Activated naive CD4-positive, alpha-beta T cell treated with anti-CD3 and anti-CD28 coated beads, Interleukin-2, amount 50 U/mL, for 72 hours (primary cell): ENCODE measurements around the gene POLR2F. TPM values are rescaled to one million over a fixed set of nuclear protein-coding genes. Genes with fewer than 3 reads are reported as not detected.

Experiments
- ATAC-seq, 2 donors: fragments of 150-1000 bp; cut with Tn5 transposase; 2 replicates each; pipeline ENCODE4 v1.10.0; 2021; ENCODE audit warnings: mild to moderate bottlenecking in 2 of 2, moderate library complexity in 2 of 2
- DNase-seq, 2 donors: peaks; one replicate each; pipeline ENCODE4 v3.0.0; 2021 to 2022; ENCODE audit warnings: low spot score in 2 of 2
- H3K27ac Mint-ChIP-seq, 2 donors: one replicate each; pipeline ENCODE4 v1.8.0; 2022; ENCODE audit warnings: mild to moderate bottlenecking in 2 of 2, mixed read lengths in 2 of 2
- H3K36me3 Mint-ChIP-seq, 2 donors: one replicate each; pipeline ENCODE4 v1.8.0; 2022; ENCODE audit warnings: mixed read lengths in 2 of 2
- H3K9me3 Mint-ChIP-seq, 2 donors: one replicate each; pipeline ENCODE4 v1.8.0; 2022; ENCODE audit warnings: mixed read lengths in 2 of 2
- total RNA-seq, 2 donors: library from RNA; stranded (reverse); gene quantifications; one replicate each; pipeline ENCODE4 v1.2.3, GENCODE V29; 2022

POLR2F gene
- total RNA-seq, 2 donors from 2014 or later: 55.3 to 70.3 TPM

DNA sequence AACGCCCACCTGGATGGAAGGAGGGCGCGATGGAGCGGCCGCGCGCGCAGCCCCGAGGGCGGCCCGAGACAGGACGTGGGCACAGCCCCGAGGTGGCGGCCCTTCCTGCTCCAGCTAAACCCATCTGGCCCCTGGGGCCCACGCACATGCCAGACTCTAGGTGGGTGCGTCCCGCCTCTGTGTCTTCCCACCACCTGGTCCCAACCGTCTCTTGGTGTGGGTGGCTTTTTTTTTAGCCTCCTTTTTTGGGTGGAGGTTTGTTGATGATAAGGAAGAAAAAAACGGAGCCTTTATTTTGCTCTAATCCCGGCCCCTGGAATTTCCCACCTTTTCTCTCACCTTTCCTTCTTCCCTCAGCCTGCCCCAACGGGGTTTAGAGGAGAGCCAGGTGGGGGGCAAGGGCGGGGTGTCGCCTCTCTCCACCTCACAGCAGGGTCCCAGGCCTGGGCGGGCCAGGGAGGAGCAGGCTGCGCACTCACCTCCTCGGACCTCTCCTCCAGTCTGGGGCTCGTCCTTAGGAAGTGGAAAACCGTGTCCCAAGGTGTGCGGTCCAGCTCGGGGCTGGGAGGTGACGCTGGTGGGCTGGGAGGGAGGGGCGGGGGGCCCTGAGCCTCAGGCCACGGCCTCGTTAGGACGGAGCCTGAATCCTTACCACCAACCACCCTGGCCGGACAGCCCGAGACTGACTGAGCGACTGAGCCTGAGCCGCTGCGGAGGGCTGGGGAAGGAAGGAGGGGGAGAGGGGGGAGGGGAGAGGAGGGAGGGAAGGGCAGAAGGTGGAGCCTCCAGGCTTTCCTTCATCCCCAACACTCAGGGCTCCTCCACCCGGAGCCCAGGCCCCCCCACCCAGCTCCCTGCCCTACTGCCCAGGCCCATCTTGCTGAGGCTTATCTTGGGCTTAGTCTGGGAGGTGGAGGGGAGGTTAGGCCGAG is 30.6 kb downstream of the POLR2F start, which contains the start of gene SOX10:
TSS of gene SOX10 (minus strand) at position 696 of the 932 bp plus-strand sequence. CDS start 771 bp downstream, outside the sequence.
- ATAC-seq (no peak), DNase-seq (no peak)
- H3K9me3 Mint-ChIP-seq: no peaks in the 10 kb centered on the region
- H3K36me3 Mint-ChIP-seq: no peaks in the 10 kb centered on the region
- no peak within 1 kb of the TSS for H3K27ac Mint-ChIP-seq

DNA sequence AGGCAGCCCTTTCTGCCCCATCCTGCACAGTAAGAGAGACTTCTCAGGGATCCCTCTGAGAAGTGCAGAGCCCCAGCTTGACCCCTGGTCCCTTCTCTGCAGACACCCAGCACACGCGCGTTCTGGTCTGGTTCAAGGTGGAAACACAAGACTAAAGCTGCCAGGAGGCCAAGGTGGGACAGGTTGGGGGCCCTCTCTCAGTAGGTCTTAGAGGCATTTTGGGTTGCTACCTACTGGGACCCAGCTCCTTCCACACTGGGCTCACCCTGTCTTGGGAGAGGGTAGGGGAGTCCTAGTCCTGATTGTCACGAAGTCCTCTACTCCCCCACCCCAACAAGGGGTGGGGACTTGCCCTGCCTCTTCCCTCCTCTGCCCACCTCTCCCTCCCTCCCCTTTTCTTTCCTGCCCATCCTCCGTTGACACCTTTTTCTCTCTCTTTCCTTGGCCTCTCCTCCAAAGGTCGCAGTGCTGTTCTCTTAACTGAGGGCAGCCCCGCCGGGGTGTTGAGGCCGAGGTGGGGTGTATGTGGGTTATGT is 31.6 kb downstream of the POLR2F start:
- Mint-ChIP-seq H3K27ac (no peak overlapping the region), H3K9me3 (no peaks in the 10 kb centered on the region), H3K36me3 (no peaks in the 10 kb centered on the region)
- ATAC-seq (no peak), DNase-seq (no peak)

- DNase-seq (no peak), ATAC-seq (no peak)
- H3K36me3 Mint-ChIP-seq: no peaks in the 10 kb centered on the region
- no peak overlapping the region for H3K27ac Mint-ChIP-seq
- no peaks in the 10 kb centered on the region for H3K9me3 Mint-ChIP-seq
These were observed 32.3 kb downstream of the POLR2F start for GRCh38 chr22:37985751-37986281.

DNA sequence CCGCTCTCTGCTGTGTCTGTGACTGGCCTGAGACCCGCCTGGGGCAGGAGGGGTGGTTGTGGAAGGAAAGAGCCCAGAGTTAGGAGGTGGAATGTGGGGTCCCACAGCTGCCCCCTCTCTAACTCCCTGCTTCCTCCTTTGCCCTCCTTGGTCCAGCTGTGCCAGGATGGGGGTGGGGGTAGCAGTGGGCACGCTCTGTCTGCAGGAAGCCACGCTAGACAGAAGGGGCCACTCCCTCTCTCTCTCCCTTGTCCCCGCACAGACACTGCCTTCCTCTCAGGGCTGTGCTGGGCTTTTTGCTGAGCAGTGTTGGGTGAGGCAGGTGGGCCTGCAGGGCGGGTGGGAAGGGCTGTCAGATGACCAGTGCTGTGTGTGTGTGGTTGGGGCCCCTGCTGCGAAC is 32.9 kb downstream of the POLR2F start:
- ATAC-seq (no peak), DNase-seq (no peak)
- H3K9me3 Mint-ChIP-seq: no peaks in the 10 kb centered on the region
- H3K36me3 Mint-ChIP-seq: no peaks in the 10 kb centered on the region
- no peak overlapping the region for H3K27ac Mint-ChIP-seq

DNA sequence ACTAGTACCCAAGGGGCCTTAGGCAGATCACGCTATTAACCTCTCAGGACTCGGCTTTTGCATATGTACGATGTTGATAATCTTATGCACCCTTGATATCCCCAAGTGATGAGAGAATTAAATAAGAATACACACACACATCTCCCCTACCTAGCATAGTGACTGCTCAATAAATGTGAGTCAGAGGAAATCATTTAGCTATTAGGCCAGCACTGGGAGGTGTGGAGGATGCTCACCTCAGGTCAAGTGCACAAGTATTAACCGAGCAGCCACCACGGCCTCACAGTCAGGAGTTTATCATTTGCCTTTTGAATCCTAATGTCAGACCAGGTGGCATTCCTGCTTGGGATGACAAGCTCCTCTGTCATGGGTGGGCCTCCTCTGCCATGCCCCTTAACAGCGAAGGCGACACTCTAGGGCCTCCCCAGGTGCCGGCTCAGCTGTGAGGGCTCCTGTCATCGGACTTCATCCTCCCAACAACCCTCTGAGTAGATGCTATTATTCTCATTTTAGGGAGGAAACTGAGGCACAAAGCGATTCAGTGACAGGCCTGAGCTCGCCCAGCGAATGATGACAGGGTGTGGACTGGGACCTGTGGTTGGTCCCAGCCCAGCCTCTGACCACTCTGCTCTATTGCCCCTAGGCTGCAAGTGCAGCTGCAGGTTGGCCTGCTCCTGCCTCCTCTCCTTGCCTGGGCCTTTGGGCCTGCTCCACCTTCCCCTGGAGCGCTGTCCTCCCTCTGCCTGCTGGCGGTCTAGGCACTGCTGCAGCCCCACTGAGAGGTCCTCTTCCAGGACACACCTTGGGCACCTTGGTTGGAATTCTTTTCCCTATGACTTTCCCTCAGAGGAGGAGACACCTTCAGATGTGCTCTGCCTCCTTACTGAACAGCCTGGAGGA is 35.9 kb downstream of the POLR2F start:
- Mint-ChIP-seq H3K36me3 (no peaks in the 10 kb centered on the region), H3K27ac (no peak overlapping the region), H3K9me3 (no peaks in the 10 kb centered on the region)
- no peak for DNase-seq
- ATAC-seq: no peak

- no peak for DNase-seq
- Mint-ChIP-seq H3K27ac (no peak overlapping the region), H3K36me3 (no peaks in the 10 kb centered on the region), H3K9me3 (no peaks in the 10 kb centered on the region)
- ATAC-seq: no peak
These were observed 36.8 kb downstream of the POLR2F start for GRCh38 chr22:37990301-37990700.

DNA sequence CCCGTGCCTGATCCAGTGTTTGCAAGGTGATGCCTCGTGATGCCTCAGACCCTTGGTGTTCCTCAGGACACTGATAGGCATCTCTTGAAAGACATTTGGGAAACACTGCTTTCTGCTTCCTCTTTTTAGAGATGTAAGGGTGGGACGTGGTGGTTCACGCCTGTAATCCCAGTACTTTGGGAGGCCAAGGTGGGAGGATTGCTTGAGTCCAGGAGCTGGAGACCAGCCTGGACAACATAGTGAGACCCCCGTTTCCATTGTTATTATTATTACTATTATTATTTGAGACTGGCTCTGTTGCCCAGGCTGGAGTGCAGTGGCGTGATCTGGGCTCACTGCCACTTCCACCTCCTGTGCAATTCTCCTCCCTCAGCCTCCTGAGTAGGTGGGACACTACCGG is 37.4 kb downstream of the POLR2F start:
- H3K9me3 Mint-ChIP-seq: no peaks in the 10 kb centered on the region
- DNase-seq (no peak), ATAC-seq (no peak)
- no peak overlapping the region for H3K27ac Mint-ChIP-seq
- no peaks in the 10 kb centered on the region for H3K36me3 Mint-ChIP-seq

DNA sequence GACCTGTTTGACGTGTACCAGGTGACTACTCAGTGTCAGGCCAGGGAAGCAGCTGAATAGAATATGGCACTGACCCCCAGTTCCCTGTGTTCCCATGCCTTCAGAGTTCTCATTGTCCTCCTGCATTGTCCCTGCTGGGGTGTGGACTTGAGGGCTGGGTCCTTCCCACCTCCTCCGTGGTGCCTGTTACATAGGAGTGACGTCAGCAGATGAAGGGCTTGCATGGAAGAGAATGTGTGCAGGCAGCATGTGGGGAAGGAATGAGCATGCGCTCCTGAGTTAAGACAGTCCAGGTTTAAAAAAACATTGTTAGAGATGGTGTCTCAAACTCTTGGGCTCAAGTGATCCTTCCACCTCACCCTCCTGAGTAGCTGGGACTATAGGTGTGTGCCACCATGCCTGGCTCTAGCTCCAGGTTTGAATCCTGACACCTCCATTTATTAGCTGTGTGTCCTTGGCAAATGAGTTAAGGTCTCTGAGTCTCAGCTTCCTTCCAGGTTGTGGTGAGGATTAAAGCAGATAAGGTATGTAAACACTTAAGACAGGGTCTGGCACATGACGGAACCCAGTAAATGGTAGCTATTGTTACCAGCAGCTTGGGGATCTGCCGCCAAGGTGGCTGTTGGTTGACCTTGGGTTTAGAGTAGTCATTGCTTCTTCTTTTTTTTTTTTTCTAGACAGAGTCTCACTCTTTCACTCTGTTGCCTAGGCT is 38.4 kb downstream of the POLR2F start:
- DNase-seq: no peak
- Mint-ChIP-seq H3K9me3 (no peaks in the 10 kb centered on the region), H3K36me3 (no peaks in the 10 kb centered on the region), H3K27ac (no peak overlapping the region)
- no peak for ATAC-seq

DNA sequence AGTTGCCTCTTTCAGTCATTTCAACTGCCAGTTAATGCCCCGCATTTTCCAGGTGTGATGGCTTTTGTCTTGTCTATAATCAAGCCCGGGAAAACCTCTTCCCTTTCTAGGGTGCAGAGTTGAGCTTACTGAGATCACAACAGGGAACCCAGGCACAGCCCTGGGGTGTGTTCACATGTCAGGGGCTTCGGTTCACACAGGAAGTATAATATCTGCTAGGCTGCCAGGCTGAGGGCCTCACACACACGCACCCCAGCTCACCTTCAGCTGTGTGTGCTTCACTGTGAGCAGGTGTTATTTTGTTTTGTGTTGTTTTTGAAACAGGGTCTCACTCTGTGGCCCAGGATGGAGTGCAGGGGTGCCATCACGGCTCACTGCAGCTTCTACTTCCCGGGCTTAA is 40.5 kb downstream of the POLR2F start:
- Mint-ChIP-seq H3K36me3 (no peaks in the 10 kb centered on the region), H3K27ac (no peak overlapping the region), H3K9me3 (no peaks in the 10 kb centered on the region)
- DNase-seq (no peak), ATAC-seq (no peak)

- Mint-ChIP-seq H3K27ac (peak overlapping the region in 1 of 2 donors; percentile 48), H3K9me3 (no peaks in the 10 kb centered on the region), H3K36me3 (no peaks in the 10 kb centered on the region)
- DNase-seq (no peak), ATAC-seq (no peak)
These were observed 41.5 kb downstream of the POLR2F start for GRCh38 chr22:37994982-37995381.

DNA sequence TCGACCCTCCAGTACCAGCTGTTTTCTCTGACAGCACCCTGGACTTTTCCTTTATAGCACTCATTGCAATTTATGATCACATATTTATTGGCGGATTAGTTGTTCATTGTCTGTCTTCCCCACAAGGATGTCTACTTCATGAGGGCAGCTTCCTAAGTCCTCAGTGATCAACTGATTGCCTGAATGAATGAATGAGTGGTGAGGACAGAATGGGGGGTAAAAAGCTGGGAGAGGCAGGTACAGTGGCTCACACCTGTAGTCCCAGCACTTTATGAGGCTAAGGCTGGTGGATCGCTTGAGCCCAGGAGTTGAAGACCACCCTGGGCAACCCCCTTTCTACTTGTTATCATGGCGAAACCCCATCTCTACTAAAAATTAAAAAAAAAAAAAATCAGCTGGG is 42.0 kb downstream of the POLR2F start:
- Mint-ChIP-seq H3K9me3 (no peaks in the 10 kb centered on the region), H3K27ac (peak overlapping the region in 1 of 2 donors; percentile 48)
- no peak for DNase-seq

GRCh38 chr22:37996079-37996478 is 42.6 kb downstream of the POLR2F start:
- Mint-ChIP-seq H3K9me3 (no peaks in the 10 kb centered on the region), H3K36me3 (no peaks in the 10 kb centered on the region), H3K27ac (peak overlapping the region in 1 of 2 donors; percentile 48)
- ATAC-seq: no peak
- DNase-seq: no peak

More for the DNA sequence above, 42.0 kb downstream of the POLR2F start:
- no peaks in the 10 kb centered on the region for H3K36me3 Mint-ChIP-seq
- ATAC-seq: no peak

DNA sequence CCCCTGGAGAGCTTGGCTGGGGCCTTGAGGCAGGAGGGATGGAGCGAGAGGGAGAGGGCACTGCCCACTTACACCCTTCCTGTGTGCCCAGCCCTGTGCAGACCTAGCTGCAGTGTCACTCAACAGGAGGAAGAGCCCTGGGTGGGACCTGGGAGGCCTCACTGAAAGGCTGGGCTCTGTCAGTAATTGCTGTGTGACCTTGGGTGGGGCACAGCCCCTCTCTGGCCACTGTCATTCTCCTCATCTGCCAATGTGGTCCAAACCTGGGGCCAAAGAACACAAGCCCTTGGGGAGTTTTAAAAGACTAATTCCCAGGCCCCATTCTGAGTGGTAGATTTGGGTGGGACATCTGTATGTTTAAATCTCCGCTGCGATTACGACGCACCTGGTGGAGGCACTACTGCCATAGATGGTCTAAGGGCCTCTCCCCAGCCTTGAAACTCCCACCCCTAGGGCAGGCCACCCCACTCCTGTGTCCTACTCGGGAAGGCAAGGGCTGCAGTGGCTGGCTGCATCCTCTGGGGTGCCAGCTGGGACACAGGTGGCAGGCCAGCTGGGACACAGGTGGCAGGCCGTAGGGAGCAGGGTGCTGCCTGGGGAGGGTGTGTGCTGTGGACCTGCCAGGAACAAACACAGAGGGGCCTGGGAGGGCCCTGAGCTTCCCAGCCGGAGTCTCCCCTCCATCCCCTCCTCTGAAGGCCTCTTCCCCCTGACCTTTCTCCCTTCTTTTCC is 43.2 kb downstream of the POLR2F start:
- Mint-ChIP-seq H3K36me3 (no peaks in the 10 kb centered on the region), H3K9me3 (no peaks in the 10 kb centered on the region), H3K27ac (peak overlapping the region; percentile 12 to 44)
- ATAC-seq (no peak), DNase-seq (no peak)

GRCh38 chr22:37998543-37998942 is 45.0 kb downstream of the POLR2F start:
- H3K9me3 Mint-ChIP-seq: no peaks in the 10 kb centered on the region
- ATAC-seq (no peak), DNase-seq (no peak)
- no peaks in the 10 kb centered on the region for H3K36me3 Mint-ChIP-seq
- peak overlapping the region; percentile 25 to 69 for H3K27ac Mint-ChIP-seq

DNA sequence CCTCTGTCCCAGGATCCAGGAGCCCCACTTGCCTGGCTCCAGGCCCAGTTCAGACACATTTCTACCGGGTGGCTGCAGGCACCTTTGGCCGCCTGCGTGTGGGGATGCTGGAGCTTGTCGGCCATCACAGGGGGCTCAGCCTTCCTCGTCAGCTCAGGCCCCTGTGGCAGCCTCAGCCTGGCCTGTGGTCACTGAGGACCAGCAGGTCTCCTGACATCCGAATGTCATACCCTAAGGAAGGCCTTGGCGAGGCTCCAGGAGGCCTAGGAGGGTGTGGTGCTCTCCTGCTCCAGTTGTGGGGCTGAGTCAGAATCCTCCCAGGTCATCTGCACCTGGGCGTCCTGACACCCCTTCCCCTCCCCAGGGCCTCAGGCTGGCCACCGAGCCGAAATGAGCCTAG is 45.7 kb downstream of the POLR2F start:
- Mint-ChIP-seq H3K27ac (no peak overlapping the region), H3K36me3 (no peaks in the 10 kb centered on the region), H3K9me3 (no peaks in the 10 kb centered on the region)
- ATAC-seq (no peak), DNase-seq (no peak)
